ENCODE results near the gene RORB.

RORB gene

DNA sequence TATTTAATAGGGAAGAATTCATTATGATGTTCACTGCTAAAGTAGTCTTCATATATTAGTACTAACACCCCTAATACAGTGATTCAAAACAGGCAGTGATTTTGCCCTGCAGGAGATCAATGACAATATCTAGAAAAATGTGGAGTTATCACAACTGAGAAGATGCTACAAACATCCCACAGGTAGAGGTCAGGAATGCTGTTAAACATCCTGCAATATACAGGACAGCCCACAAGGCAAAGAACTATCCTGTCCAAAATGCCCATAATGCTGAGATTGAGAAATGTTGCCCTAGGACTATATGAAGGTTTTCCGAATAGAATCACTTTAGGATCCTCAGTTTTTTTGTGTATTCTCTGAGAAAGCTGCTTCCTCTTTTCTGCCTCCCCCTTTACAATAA, 15.3 kb downstream of the RORB start:
- TF ChIP-seq, protein P1, sequence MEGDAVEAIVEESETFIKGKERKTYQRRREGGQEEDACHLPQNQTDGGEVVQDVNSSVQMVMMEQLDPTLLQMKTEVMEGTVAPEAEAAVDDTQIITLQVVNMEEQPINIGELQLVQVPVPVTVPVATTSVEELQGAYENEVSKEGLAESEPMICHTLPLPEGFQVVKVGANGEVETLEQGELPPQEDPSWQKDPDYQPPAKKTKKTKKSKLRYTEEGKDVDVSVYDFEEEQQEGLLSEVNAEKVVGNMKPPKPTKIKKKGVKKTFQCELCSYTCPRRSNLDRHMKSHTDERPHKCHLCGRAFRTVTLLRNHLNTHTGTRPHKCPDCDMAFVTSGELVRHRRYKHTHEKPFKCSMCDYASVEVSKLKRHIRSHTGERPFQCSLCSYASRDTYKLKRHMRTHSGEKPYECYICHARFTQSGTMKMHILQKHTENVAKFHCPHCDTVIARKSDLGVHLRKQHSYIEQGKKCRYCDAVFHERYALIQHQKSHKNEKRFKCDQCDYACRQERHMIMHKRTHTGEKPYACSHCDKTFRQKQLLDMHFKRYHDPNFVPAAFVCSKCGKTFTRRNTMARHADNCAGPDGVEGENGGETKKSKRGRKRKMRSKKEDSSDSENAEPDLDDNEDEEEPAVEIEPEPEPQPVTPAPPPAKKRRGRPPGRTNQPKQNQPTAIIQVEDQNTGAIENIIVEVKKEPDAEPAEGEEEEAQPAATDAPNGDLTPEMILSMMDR (IDR thresholded peaks at IDR 0.05; ENCODE audit: insufficient read depth, missing control alignments) = no peak
- DNase-seq (ENCODE audit: insufficient read length, low spot score) (no peak), FAIRE-seq (no peak)

GRCh38 chr9:74513221-74513620, 16.1 kb downstream of the RORB start:
- no peak for DNase-seq (ENCODE audit: insufficient read length, low spot score)
- FAIRE-seq = no peak

DNA sequence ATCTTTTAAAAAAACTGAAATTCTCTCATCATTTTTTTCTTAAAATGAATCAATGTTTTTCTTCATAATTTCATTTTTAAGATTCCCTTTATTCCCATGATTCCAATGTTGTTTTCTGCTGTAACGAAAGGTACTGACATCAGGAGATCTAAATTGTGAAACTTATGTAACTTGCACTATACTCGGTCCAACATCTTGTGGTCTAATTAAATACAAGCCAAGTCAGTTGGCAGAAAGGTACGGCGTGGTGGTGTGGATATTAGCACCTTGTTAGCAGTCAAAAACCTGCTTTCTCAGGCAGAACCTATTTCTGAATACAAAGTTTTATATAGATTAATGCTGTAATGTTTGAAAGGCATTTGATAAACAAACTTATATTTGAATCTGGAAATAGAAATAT, 20.1 kb downstream of the RORB start:
- DNase-seq (ENCODE audit: insufficient read length, low spot score) (no peak), FAIRE-seq (peak; percentile 16)
- TF ChIP-seq, protein P1 (IDR thresholded peaks at IDR 0.05; ENCODE audit: insufficient read depth, missing control alignments) = no peak

More at GRCh38 chr9:74513221-74513620, 16.1 kb downstream of the RORB start:
- TF ChIP-seq, protein P1 (IDR thresholded peaks at IDR 0.05; ENCODE audit: insufficient read depth, missing control alignments) = no peak

DNA sequence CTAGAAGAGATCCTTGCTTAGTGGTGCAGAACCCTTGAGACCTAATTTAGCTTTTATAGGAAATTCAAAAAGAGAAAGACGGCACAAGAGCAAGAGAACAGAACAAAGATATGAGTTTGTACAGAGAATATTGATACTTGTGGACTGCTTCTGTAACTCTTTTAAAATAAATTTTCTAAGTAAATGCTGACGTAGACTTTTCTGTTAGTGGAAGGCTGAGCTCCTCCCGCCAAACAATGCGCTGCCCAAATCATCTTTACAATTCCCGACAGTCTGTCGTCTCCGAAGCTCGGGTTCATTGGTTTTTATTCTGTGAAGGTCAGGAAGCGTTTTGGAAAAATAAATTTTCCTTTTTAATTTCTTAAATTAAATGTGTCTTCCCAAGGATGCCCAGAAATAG, 22.3 kb downstream of the RORB start:
- DNase-seq (ENCODE audit: insufficient read length, low spot score) (no peak), FAIRE-seq (no peak)
- TF ChIP-seq, protein P1 (IDR thresholded peaks at IDR 0.05; ENCODE audit: insufficient read depth, missing control alignments) = no peak

DNA sequence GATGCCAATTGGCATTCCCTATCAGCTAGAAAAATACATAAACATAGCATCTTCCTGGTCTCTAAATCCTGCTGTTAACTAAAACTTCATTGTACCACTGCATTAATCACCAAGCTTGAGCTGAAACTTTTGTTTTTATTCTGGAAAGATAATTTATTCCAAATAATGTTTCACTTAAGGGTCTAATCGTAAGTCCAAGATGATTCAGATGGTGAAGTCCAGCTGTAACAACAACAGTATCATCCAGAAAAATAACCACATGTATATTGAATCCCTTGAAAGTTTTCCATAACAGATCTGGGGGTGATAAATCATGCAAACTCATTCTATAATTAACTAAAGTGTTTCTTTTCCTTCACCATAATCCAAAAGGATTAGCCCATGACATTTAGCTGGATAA, 23.9 kb downstream of the RORB start:
- DNase-seq (ENCODE audit: insufficient read length, low spot score) (no peak), FAIRE-seq (peak; percentile 97)
- TF ChIP-seq, protein P1 (IDR thresholded peaks at IDR 0.05; ENCODE audit: insufficient read depth, missing control alignments) = no peak

DNA sequence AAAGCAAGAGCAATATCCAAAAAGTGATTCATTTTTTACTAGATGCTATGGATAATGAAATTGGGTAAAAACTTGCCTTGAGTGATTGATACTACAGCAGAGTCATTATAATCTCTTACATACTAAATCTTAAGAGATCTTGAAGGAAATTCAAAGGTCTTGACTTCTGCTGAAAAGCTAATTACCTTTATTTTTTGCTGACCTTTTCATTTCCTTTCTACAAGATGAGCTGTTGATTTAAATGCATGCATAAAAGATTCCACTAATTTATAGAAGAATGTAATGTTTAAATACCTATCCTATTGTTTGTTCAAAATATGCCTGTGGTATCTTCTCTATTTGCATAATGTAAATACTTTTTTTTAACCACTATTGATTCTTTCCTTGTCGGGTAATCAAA, 27.2 kb downstream of the RORB start:
- DNase-seq (ENCODE audit: insufficient read length, low spot score) = no peak
- FAIRE-seq = no peak
- TF ChIP-seq, protein P1 (IDR thresholded peaks at IDR 0.05; ENCODE audit: insufficient read depth, missing control alignments) = no peak

DNA sequence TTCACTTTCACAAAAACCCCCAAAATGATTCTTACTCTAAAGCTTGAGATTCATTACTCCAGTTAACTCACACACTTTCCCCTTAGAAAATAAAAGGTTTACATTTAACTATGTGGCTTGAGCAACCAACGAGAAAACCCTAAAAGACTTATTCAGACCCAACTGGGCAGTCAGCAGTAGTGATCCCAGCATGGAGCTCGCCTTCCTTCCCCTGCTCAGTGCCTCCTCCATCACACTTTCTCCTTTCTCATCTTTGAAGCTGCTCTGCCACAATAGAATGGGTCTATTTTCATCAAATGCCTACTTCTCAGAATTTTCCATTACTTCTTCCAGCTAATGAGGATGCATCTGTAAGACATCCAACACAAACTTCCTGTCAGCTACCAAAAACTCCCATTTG, 29.1 kb downstream of the RORB start:
- TF ChIP-seq, protein P1 (IDR thresholded peaks at IDR 0.05; ENCODE audit: insufficient read depth, missing control alignments) = no peak
- FAIRE-seq (no peak), DNase-seq (ENCODE audit: insufficient read length, low spot score) (no peak)

All from D721Med (cell line).